GM18867 (cell line): ENCODE results near the gene REC114.
"Not testable (repeated sequence)": the region's sequence is repeated elsewhere in the genome, so short reads cannot be mapped to it uniquely, and the experiment has no call there.

Experiments used
- ATAC-seq: cut with Tn5 transposase; IDR thresholded peaks from one replicate; pipeline ENCODE4 v1.9.1; 2021; ENCODE audit warnings: mild to moderate bottlenecking, moderate library complexity; ENCODE audit not compliant: unreplicated experiment

Gene REC114

GRCh38 chr15:73442968-73443367 lies at the start of gene REC114:
Gene REC114 (plus strand): TSS chr15:73443164. CDS start chr15:73443186, 22 bp downstream.
- ATAC-seq, result no peak

- ATAC-seq, result no peak
Observed at GRCh38 chr15:73393336-73393735, 49.6 kb upstream of the REC114 start.

- no peak for ATAC-seq
Observed at GRCh38 chr15:73394782-73395181, 48.2 kb upstream of the REC114 start.

GRCh38 chr15:73395671-73396070 lies 47.3 kb upstream of the REC114 start:
- no peak for ATAC-seq

- ATAC-seq, result no peak
Observed at GRCh38 chr15:73397461-73397860, 45.5 kb upstream of the REC114 start.

GRCh38 chr15:73398861-73399260 lies 44.1 kb upstream of the REC114 start:
- ATAC-seq, result no peak

GRCh38 chr15:73400222-73400621 lies 42.7 kb upstream of the REC114 start:
- ATAC-seq, result not testable (repeated sequence)

- ATAC-seq, result no peak
Observed at GRCh38 chr15:73403171-73403570, 39.8 kb upstream of the REC114 start.

GRCh38 chr15:73414876-73415275 lies 28.1 kb upstream of the REC114 start:
- ATAC-seq, result no peak

- no peak for ATAC-seq
Observed at GRCh38 chr15:73424506-73424905, 18.5 kb upstream of the REC114 start.

GRCh38 chr15:73425510-73425909 lies 17.5 kb upstream of the REC114 start:
- ATAC-seq, result no peak

- no peak for ATAC-seq
Observed at GRCh38 chr15:73426323-73426994, 16.5 kb upstream of the REC114 start.

GRCh38 chr15:73431329-73431728 lies 11.6 kb upstream of the REC114 start:
- not testable (repeated sequence) for ATAC-seq

- ATAC-seq, result no peak
Observed at GRCh38 chr15:73433873-73434272, 9.1 kb upstream of the REC114 start.

GRCh38 chr15:73436613-73437012 lies 6.4 kb upstream of the REC114 start:
- no peak for ATAC-seq

GRCh38 chr15:73437543-73438109 lies 5.3 kb upstream of the REC114 start:
- ATAC-seq, result no peak

- ATAC-seq, result no peak
Observed at GRCh38 chr15:73438651-73439050, 4.3 kb upstream of the REC114 start.

- no peak for ATAC-seq
Observed at GRCh38 chr15:73440571-73440970, 2.4 kb upstream of the REC114 start.

- ATAC-seq, result no peak
Observed at GRCh38 chr15:73442421-73442820, 543 bp upstream of the REC114 start.

GRCh38 chr15:73447471-73447870 lies 4.5 kb downstream of the REC114 start:
- ATAC-seq, result not testable (repeated sequence)

GRCh38 chr15:73448158-73448758 lies 5.3 kb downstream of the REC114 start:
- ATAC-seq, result not testable (repeated sequence)

GRCh38 chr15:73449980-73450379 lies 7.0 kb downstream of the REC114 start:
- ATAC-seq, result not testable (repeated sequence)
